ENCODE data around the gene HEG1.

HEG1 gene

GRCh38 chr3:124937049-124937448 lies 118.7 kb downstream of the HEG1 start:
- no peak for TF ChIP-seq CTCF (IDR thresholded peaks at IDR 0.05; ENCODE audit: low read length, missing control alignments)
- H3K4me3 ChIP-seq (replicated peaks; ENCODE audit: low read depth, low read length): no peak overlapping the region
- DNase-seq (ENCODE audit: low read depth): no peak

DNA sequence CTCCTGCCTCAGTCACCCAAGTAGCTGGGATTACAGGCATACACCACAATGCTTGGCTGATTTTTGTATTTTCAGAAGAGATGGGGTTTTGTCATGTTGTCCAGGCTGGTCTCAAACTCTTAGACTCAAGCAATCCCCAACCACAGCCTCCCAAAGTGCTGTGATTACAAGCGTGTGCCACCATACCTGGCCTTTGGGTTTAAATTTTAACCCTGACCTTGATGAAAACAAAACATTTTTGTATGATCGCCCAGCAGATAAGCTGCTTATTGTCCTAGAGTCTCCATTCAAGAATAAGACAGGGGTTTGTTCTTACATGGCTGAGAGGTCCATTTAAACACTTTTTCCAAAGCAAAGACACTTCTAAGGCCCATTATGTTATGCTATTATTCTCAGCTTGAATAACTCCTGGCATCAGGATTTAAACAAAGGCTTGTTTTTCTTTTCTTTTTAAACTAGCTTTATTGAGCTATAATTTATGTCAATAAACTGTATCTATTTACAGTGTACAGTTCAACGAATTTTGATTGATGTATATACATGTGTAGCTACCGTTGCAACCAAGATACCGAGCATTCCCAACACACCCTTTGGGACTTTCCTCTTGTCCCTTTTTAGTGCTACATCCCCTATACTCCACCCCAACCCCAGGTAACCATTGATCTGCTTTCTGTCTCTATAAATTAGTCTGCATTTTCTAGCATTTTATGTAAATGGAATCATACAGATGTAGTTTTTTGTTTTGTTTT lies 119.8 kb downstream of the HEG1 start:
- H3K4me3 ChIP-seq (replicated peaks; ENCODE audit: low read depth, low read length): no peak overlapping the region
- TF ChIP-seq CTCF (IDR thresholded peaks at IDR 0.05; ENCODE audit: low read length, missing control alignments): no peak
- DNase-seq (ENCODE audit: low read depth): no peak

DNA sequence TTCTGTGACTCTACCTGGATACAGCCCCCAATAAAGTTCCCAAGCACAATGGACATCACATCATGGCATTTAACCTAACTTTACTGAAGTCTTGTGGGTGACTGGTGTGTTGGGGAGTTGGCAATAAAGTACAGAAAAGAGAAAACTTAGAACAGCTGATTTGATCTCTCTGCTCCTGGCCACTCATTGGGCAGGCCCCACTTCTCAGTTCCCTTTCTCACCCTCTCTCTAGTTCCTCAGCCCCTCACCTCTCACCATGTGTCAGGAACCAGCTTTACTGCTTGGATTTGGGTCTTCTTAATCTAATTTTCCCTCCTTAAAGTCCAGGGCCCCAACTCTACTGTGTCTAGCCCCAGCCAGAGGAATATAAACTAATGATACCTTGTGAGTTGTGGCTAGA lies 120.5 kb downstream of the HEG1 start:
- no peak for TF ChIP-seq CTCF (IDR thresholded peaks at IDR 0.05; ENCODE audit: low read length, missing control alignments)
- DNase-seq (ENCODE audit: low read depth): no peak
- no peak overlapping the region for H3K4me3 ChIP-seq (replicated peaks; ENCODE audit: low read depth, low read length)

- no peak within 1 kb of the TSS for H3K4me3 ChIP-seq (replicated peaks; ENCODE audit: low read depth, low read length)
- DNase-seq (ENCODE audit: low read depth): no peak
- no peak for TF ChIP-seq CTCF (IDR thresholded peaks at IDR 0.05; ENCODE audit: low read length, missing control alignments)
Observed at GRCh38 chr3:124934577-124934976, 121.2 kb downstream of the HEG1 start, which contains the start of gene MUC13. MUC13 (minus strand) TSS chr3:124934751; CDS start chr3:124934712, 39 bp downstream.

- peak; percentile 86 for TF ChIP-seq CTCF (IDR thresholded peaks at IDR 0.05; ENCODE audit: low read length, missing control alignments)
- peak; percentile 86 for DNase-seq (ENCODE audit: low read depth)
- no peak overlapping the region for H3K4me3 ChIP-seq (replicated peaks; ENCODE audit: low read depth, low read length)
Observed at GRCh38 chr3:124928333-124929202, 127.2 kb downstream of the HEG1 start.

GRCh38 chr3:124927574-124928045 lies 128.2 kb downstream of the HEG1 start:
- no peak for DNase-seq (ENCODE audit: low read depth)
- H3K4me3 ChIP-seq (replicated peaks; ENCODE audit: low read depth, low read length): no peak overlapping the region
- TF ChIP-seq CTCF (IDR thresholded peaks at IDR 0.05; ENCODE audit: low read length, missing control alignments): no peak
